ENCODE measurements around the gene TCF20. TPM values are rescaled to one million over a fixed set of nuclear protein-coding genes. Genes with fewer than 3 reads are reported as not detected.

Gene TCF20
- total RNA-seq, 3 donors from 2014 or later, result 24.2 to 43.3 (median 36.1) TPM

DNA sequence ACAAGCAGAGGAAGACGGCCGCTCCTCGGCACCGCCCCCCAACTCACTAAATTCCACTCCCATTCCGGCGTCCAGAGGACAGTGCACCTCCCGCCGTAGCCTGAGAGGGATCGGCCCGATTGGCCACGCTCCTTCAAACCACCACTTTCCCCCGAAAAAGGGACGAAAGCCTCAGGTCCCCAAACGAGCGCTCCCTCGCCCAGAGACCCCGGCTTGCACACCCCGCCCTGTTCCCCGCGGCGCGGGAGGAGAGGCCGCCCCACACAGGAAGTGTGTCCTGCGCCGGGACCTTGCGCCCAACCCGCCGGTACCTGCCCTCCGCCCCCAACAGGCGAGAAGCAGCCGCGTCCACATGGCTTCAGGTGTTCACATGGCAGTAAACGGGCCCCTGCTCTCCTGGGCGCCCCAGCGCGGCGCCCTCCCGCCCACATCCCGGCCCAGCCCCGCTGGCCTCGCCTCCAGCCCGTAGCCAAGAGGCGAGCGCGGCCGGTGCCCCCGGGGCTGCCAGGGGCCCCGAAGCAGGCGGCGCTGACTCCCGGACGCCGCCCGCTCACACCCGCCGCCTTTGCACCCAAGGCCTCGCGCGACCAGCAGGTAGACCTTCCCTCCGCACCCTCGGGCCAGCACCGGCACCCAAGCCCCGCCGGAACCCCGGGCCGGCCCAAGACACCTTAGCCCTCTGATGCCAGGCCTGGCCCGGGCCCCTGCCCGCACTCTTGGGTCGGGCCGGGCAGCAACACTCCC lies 849 bp downstream of the TCF20 start:
- H3K36me3 ChIP-seq, result no peaks in the 10 kb centered on the region
- no peak for TF ChIP-seq POLR2AphosphoS5 (IDR thresholded peaks at IDR 0.05)
- no peak for TF ChIP-seq POLR2A (IDR thresholded peaks at IDR 0.05)
- TF ChIP-seq, protein P1, sequence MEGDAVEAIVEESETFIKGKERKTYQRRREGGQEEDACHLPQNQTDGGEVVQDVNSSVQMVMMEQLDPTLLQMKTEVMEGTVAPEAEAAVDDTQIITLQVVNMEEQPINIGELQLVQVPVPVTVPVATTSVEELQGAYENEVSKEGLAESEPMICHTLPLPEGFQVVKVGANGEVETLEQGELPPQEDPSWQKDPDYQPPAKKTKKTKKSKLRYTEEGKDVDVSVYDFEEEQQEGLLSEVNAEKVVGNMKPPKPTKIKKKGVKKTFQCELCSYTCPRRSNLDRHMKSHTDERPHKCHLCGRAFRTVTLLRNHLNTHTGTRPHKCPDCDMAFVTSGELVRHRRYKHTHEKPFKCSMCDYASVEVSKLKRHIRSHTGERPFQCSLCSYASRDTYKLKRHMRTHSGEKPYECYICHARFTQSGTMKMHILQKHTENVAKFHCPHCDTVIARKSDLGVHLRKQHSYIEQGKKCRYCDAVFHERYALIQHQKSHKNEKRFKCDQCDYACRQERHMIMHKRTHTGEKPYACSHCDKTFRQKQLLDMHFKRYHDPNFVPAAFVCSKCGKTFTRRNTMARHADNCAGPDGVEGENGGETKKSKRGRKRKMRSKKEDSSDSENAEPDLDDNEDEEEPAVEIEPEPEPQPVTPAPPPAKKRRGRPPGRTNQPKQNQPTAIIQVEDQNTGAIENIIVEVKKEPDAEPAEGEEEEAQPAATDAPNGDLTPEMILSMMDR (IDR thresholded peaks at IDR 0.05), result no peak
- no peaks in the 10 kb centered on the region for H3K27me3 ChIP-seq
- peak overlapping the region; percentile 84 to 94 for H3K27ac ChIP-seq
- H3K4me3 ChIP-seq, result peak overlapping the region; percentile 96 to 100 (median 99)
- DNase-seq (ENCODE audit: low spot score in 2 of 2), result peak; percentile 59 to 67
- intact Hi-C loops (cut with DNase I; ENCODE audit: low total_unique reads), result no loop called here
- H3K4me1 ChIP-seq, result peaks cover 0 to 6% of the 10 kb centered on the region in 2 donors
- no peaks in the 10 kb centered on the region for H3K9me3 ChIP-seq

DNA sequence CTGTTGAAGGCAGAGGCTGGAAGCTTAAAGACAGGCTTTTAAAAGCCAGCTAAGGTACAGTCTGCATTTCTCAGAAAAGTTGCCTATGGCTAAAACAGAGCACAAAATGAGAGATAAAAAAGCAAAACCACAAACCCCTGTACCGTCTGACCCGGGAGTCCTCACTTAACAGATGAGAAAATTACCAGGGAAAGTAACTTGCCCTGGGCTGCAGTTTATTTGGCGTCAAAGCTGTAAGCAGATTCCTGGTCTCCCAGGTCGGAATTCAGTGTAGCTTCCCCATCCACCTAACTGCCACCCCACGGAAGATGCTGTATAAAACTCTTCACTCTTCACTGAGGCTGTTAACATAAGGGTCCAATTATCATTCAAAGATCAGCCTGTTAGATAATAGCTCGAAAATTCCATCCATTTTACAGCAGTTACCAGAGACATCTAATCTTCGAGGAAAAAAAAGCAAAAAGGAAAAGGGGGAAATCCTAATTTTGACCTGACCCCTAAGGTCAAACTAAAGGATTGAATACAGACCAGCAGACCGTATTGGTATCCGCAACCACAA lies 1.5 kb downstream of the TCF20 start:
- peaks cover 0 to 6% of the 10 kb centered on the region in 2 donors for H3K4me1 ChIP-seq
- DNase-seq (ENCODE audit: low spot score in 2 of 2), result no peak
- peak overlapping the region; percentile 84 to 94 for H3K27ac ChIP-seq
- TF ChIP-seq POLR2A (IDR thresholded peaks at IDR 0.05), result no peak
- TF ChIP-seq, protein P1 (IDR thresholded peaks at IDR 0.05), result no peak
- no peak for TF ChIP-seq POLR2AphosphoS5 (IDR thresholded peaks at IDR 0.05)
- no peaks in the 10 kb centered on the region for H3K36me3 ChIP-seq
- no peaks in the 10 kb centered on the region for H3K27me3 ChIP-seq
- H3K4me3 ChIP-seq, result peak overlapping the region; percentile 96 to 100 (median 99)
- intact Hi-C loops (cut with DNase I; ENCODE audit: low total_unique reads), result no loop called here
- no peaks in the 10 kb centered on the region for H3K9me3 ChIP-seq

DNA sequence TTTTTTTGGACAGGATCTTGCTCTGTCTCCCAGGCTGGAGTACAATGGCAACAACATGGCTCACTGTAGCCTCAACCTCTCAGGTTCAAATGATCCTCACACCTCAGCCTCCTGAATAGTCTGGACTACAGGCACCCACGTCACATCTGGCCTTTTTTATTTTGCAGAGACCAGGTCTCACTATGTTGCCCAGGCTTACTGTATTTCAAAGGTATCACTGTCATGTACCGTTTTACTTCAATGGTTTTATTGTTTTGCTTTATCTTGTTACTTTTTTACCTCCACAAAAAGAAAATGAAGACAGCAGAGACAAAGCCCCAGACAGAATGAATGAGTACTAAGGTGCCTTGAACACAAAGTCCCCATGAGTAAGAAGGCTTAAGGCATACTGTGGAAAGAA lies 5.1 kb downstream of the TCF20 start:
- Histone ChIP-seq H3K36me3 (no peaks in the 10 kb centered on the region), H3K4me3 (no peak overlapping the region), H3K4me1 (peaks cover 0 to 6% of the 10 kb centered on the region in 2 donors), H3K27ac (no peak overlapping the region), H3K9me3 (no peaks in the 10 kb centered on the region), H3K27me3 (no peaks in the 10 kb centered on the region)
- DNase-seq (ENCODE audit: low spot score in 2 of 2), result no peak
- intact Hi-C loops (cut with DNase I; ENCODE audit: low total_unique reads), result no loop called here
- TF ChIP-seq POLR2A (IDR thresholded peaks at IDR 0.05) (no peak), POLR2AphosphoS5 (IDR thresholded peaks at IDR 0.05) (no peak)
- TF ChIP-seq, protein P1 (IDR thresholded peaks at IDR 0.05), result no peak

DNA sequence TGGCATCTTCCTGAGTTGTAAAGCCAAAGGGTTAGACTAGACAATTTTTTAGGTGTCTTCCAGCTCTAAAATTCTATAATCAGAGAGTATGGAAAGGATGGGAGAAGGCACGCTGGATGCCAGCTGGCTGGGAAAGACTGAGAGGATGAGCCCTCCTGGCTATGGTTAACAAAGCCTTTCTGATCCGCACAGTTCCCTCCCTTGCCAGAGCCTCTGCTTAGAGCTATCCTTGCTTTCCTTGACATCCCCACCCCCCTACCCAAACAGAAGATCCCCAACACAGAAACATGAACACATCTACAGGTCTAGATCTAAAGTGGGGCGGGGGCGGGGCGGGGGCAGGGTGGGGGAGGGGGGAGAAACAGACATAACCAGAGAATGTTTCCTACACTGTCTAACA lies 6.5 kb downstream of the TCF20 start:
- H3K36me3 ChIP-seq, result no peaks in the 10 kb centered on the region
- intact Hi-C loops (cut with DNase I; ENCODE audit: low total_unique reads), result no loop called here
- no peak overlapping the region for H3K27ac ChIP-seq
- H3K4me3 ChIP-seq, result no peak overlapping the region
- peaks cover 0 to 3% of the 10 kb centered on the region in 2 donors for H3K4me1 ChIP-seq
- H3K27me3 ChIP-seq, result no peaks in the 10 kb centered on the region
- no peak for DNase-seq (ENCODE audit: low spot score in 2 of 2)
- H3K9me3 ChIP-seq, result no peaks in the 10 kb centered on the region
- TF ChIP-seq POLR2AphosphoS5 (IDR thresholded peaks at IDR 0.05), result no peak
- TF ChIP-seq, protein P1 (IDR thresholded peaks at IDR 0.05), result no peak
- TF ChIP-seq POLR2A (IDR thresholded peaks at IDR 0.05), result no peak

DNA sequence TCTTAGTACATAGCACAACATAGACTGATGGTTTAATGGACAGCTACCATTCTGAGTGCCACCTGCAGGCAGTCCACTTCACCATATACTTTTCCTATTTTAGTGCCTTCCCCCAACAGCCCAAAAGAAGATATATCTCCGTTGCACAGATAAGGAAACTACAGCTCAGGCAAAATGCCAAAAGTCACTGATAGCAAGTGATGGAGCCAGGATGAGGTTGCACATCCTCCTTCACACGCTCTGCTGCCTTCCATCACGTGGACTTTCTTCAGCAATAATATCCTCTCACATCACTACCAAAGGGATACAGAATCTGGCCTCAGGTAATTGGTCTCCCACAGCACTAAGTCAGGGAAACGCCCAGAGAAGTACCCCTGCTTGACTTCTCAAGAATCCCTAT lies 7.5 kb downstream of the TCF20 start:
- intact Hi-C loops (cut with DNase I; ENCODE audit: low total_unique reads), result no loop called here

More for the DNA sequence above, 7.5 kb downstream of the TCF20 start:
- Histone ChIP-seq H3K9me3 (no peaks in the 10 kb centered on the region), H3K27ac (no peak overlapping the region), H3K4me3 (no peak overlapping the region), H3K36me3 (no peaks in the 10 kb centered on the region), H3K4me1 (no peaks in the 10 kb centered on the region), H3K27me3 (no peaks in the 10 kb centered on the region)
- TF ChIP-seq, protein P1 (IDR thresholded peaks at IDR 0.05), result no peak
- TF ChIP-seq POLR2A (IDR thresholded peaks at IDR 0.05) (no peak), POLR2AphosphoS5 (IDR thresholded peaks at IDR 0.05) (no peak)
- no peak for DNase-seq (ENCODE audit: low spot score in 2 of 2)
